Kidney (tissue), 14 donors: ENCODE results near the gene GIMAP8. TPM values are rescaled to one million over a fixed set of nuclear protein-coding genes. Genes with fewer than 3 reads are reported as not detected.
A peak's percentile ranks its signal among the peaks of the same experiment; 100 is the strongest.

Experiments used
- DNase-seq, 5 donors: peaks; one replicate each; pipeline ENCODE4 v3.0.0-alpha.2; 2013 to 2020
- FAIRE-seq: peaks from 2 replicates; lab custom pipeline; 2012; peaks lifted over from hg19 to GRCh38; lab: Jason Lieb, UNC
- H3K27ac ChIP-seq, 2 donors: one replicate each; pipeline ENCODE4 v1.7.0; 2013; ENCODE audit warnings: low read depth in 2 of 2, low read length in 2 of 2, inconsistent platforms in 1 of 2
- H3K27me3 ChIP-seq: one replicate; pipeline ENCODE4 v1.7.1; 2013; ENCODE audit warnings: low read length, inconsistent platforms; ENCODE audit not compliant: control insufficient read depth, insufficient read depth
- H3K36me3 ChIP-seq, 3 donors: one replicate each; pipeline versions ENCODE4 v1.7.0 to v1.7.1; 2013; ENCODE audit warnings: low read length in 3 of 3, control low read depth in 1 of 3, inconsistent platforms in 1 of 3; ENCODE audit not compliant: insufficient read depth in 3 of 3, control insufficient read depth in 2 of 3
- H3K4me1 ChIP-seq, 3 donors: one replicate each; pipeline versions ENCODE4 v1.7.0 to v1.7.1; 2013; ENCODE audit warnings: low read length in 3 of 3, inconsistent platforms in 1 of 3, low read depth in 1 of 3; ENCODE audit not compliant: control insufficient read depth in 2 of 3, insufficient read depth in 2 of 3
- H3K4me3 ChIP-seq, 3 donors: one replicate each; pipeline versions ENCODE4 v1.7.0 to v1.8.1; 2013; ENCODE audit warnings: low read length in 3 of 3, control low read depth in 1 of 3, inconsistent platforms in 1 of 3
- H3K9ac ChIP-seq, 3 donors: one replicate each; pipeline versions ENCODE4 v1.7.0 to v1.7.1; 2013; ENCODE audit warnings: low read length in 3 of 3, control low read depth in 1 of 3, inconsistent platforms in 1 of 3
- H3K9me3 ChIP-seq, 3 donors: one replicate each; pipeline versions ENCODE4 v1.7.0 to v1.7.1; 2013; ENCODE audit warnings: low read length in 3 of 3, control low read depth in 1 of 3, inconsistent platforms in 1 of 3; ENCODE audit not compliant: control insufficient read depth in 2 of 3, insufficient read depth in 1 of 3
- intact Hi-C: fragments of 100-400 bp; cut with DNase I; formaldehyde crosslinking; loops from one replicate; pipeline ENCODE4 v1.11.1; 2022
- polyA plus RNA-seq: library from polyadenylated mRNA; stranded (reverse); fragments of 350-450 nt; fragmentation: Illumina TruSeq; extraction: RNeasy Lipid Tissue Mini Kit (QIAGEN cat#74804); gene quantifications from one replicate; pipeline ENCODE4 v1.2.3, GENCODE V29; 2014; ENCODE audit warnings: low read depth, low replicate concordance; ENCODE audit not compliant: insufficient read depth
- total RNA-seq: library from RNA; stranded (reverse); fragmentation: NEBNext Ultra II Directional; extraction: Animal tissue kit (Norgen Biotek cat#: 25700); gene quantifications from one replicate; pipeline ENCODE4 v1.2.1, GENCODE V29; 2021
- TF ChIP-seq, protein P1 (sequence below): IDR thresholded peaks from 3 replicates; pipeline ENCODE4 v1.5.1; 2012; ENCODE audit warnings: mild to moderate bottlenecking, moderate library complexity, borderline replicate concordance; ENCODE audit not compliant: insufficient read depth; ENCODE audit errors: extremely low read depth
- donor health status: control.
- donor health status: control.
- donor health status: control.
- donor health status: control.
- donor health status: control.
- donor health status: DM: yes; HTN: yes; CAD: no.
- donor health status: Normal renal cell carcinoma (clear cell type).

Gene GIMAP8
- total and polyA plus RNA-seq, 2 donors from 2014 or later = 10.2 to 24.3 TPM

DNA sequence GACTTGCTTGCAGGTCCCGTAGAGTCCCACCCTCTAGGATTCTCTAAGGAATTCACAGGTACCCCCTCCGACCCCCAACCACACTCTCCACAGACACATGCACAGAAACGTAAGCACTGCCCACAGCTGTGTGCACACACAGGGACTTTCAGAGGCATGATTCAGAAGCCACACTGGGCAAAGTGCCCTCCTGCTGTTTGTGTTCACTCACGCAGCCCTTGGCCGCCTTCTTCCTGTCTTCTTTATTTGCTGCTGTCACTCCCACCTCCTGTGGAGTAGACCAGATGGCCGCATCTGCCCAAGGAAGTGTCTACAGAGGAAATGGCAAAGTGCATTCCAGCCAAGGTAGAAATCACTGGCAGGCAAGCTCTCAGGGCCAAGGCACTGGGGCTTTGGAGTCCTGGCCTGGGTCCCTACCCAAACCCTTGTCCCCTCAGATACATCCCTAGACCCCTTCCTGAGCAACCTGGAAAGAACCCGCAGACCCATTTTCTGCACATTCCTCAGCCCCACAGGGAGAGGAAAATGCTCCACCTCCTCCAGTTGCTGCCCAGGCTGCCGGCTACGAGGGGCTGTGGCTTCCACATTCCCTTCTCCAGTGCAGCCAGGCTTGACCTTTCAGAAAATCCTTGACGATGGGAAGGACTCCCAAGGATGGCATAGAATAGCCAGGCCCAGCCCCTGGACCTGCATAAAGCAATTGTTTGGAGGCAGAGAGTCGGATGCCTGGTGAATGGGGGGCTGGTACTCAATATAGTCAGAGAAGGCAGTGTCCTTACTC is 21.6 kb upstream of the GIMAP8 start:
- Histone ChIP-seq H3K9ac (no peak overlapping the region), H3K4me3 (no peak overlapping the region), H3K27ac (no peak overlapping the region), H3K36me3 (no peaks in the 10 kb centered on the region), H3K27me3 (no peaks in the 10 kb centered on the region), H3K9me3 (no peaks in the 10 kb centered on the region), H3K4me1 (peaks cover 0 to 4% (median 0%) of the 10 kb centered on the region in 3 donors)
- no peak for FAIRE-seq
- TF ChIP-seq, protein P1, sequence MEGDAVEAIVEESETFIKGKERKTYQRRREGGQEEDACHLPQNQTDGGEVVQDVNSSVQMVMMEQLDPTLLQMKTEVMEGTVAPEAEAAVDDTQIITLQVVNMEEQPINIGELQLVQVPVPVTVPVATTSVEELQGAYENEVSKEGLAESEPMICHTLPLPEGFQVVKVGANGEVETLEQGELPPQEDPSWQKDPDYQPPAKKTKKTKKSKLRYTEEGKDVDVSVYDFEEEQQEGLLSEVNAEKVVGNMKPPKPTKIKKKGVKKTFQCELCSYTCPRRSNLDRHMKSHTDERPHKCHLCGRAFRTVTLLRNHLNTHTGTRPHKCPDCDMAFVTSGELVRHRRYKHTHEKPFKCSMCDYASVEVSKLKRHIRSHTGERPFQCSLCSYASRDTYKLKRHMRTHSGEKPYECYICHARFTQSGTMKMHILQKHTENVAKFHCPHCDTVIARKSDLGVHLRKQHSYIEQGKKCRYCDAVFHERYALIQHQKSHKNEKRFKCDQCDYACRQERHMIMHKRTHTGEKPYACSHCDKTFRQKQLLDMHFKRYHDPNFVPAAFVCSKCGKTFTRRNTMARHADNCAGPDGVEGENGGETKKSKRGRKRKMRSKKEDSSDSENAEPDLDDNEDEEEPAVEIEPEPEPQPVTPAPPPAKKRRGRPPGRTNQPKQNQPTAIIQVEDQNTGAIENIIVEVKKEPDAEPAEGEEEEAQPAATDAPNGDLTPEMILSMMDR = no peak
- peak in 4 of 5 donors; percentile 54 to 79 (median 62) for DNase-seq
- intact Hi-C loops = no loop called here

DNA sequence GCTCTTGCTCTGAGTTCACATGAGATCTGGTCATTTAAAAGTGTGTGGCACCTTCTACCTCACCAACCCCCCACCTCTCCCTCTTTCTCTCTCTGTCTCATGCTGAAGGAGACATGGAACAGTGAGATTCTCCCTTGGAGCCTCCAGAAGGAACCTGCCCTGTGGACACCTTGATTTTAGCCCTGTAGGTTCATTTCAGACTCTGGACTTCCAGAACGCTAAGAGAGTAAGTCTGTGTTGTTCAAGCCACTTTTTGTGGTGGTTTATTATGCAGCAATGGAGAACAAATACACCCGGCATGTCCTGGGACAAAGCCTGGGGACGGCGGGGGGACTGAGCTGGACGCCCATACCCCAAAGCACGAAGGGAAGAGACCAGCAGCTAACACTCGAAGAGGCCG is 20.7 kb upstream of the GIMAP8 start:
- Histone ChIP-seq H3K36me3 (no peaks in the 10 kb centered on the region), H3K27me3 (no peaks in the 10 kb centered on the region), H3K4me1 (peaks cover 0 to 4% (median 0%) of the 10 kb centered on the region in 3 donors), H3K4me3 (no peak overlapping the region), H3K27ac (no peak overlapping the region), H3K9ac (no peak overlapping the region), H3K9me3 (no peaks in the 10 kb centered on the region)
- intact Hi-C loops = no loop called here
- DNase-seq (no peak), FAIRE-seq (no peak)
- TF ChIP-seq, protein P1 = no peak

DNA sequence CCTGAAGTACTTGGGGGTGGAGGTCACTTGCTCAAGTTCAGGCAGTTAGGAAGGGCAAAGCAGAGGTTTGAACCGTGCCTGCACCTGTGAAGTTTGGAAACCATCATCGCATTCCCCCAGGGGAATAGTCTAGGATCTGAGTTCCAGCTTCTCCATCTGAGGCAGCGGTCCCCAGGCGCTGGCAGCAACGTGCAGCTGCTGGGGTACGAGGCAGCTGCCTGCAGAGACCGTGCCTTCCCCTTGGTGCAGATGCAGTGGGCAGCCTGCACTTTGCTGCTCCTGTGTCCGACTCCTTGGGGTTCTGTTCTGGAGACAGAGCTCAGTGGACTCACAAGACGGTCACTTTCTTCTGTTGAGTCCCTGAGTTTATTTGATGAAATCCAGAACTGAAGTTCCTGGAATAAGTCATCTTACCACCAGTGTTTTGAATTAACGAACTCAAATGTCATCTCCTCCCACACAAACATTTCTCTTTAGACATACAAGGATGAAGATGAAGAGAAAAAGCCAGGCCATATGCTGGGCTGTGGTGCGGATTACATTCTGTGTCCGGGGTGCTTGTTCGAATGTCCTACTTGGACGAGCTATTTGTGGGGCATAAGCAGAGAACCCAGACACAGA is 19.9 kb upstream of the GIMAP8 start:
- Histone ChIP-seq H3K27ac (no peak overlapping the region), H3K9ac (no peak overlapping the region), H3K4me3 (no peak overlapping the region), H3K27me3 (no peaks in the 10 kb centered on the region), H3K4me1 (peaks cover 0 to 4% (median 0%) of the 10 kb centered on the region in 3 donors), H3K9me3 (no peaks in the 10 kb centered on the region), H3K36me3 (no peaks in the 10 kb centered on the region)
- TF ChIP-seq, protein P1 = no peak
- intact Hi-C loops = no loop called here
- no peak for FAIRE-seq
- no peak for DNase-seq
